Erythroblast (primary cell): ENCODE results near the gene GFM1.

Experiments
- GATA1 ChIP-seq: IDR thresholded peaks from 2 replicates; pipeline ENCODE4 v1.6.1; 2011; ENCODE audit warnings: low read depth, mild to moderate bottlenecking, control low read depth, low read length, moderate library complexity
- POLR2A ChIP-seq: IDR thresholded peaks from 2 replicates; pipeline ENCODE4 v1.6.1; 2011; ENCODE audit warnings: mild to moderate bottlenecking, low read length

DNA sequence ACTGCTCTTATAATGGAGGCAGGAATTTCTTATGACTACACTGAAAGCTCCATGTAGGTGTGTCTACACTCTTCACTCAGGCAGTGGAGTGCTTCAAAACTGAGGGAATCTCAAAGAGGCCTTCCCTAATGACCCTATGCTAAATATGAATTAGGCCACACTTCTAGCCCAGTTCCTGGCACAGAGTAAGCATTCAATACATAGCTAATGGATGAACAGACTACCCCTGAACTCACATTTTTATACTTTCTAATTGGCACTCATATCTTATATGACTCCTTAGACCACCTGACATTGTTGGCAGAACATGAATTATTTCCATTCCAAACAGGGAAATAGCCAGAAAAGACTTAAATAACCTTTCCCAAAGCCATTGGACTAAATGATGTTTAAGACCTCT is 84.5 kb downstream of the GFM1 start:
- TF ChIP-seq POLR2A (no peak), GATA1 (no peak)
